Measurements from ENCODE around the gene MCM10.
"Not testable (repeated sequence)": the region's sequence is repeated elsewhere in the genome, so short reads cannot be mapped to it uniquely, and the experiment has no call there.

The MCM10 gene

GRCh38 chr10:13152296-13152695, 9.1 kb upstream of the MCM10 start:
- no peak for TF ChIP-seq CTCF (conservative IDR thresholded peaks at IDR 0.05; ENCODE audit: low read depth, low read length)
- no peak overlapping the region for H3K4me2 ChIP-seq
- no peaks in the 10 kb centered on the region for H3K36me3 ChIP-seq (ENCODE audit: insufficient read depth)
- H3K27me3 ChIP-seq (ENCODE audit: insufficient read depth, low read depth), result no peaks in the 10 kb centered on the region
- H3K4me1 ChIP-seq (ENCODE audit: low read depth, poor library complexity, severe bottlenecking), result no peaks in the 10 kb centered on the region
- no peak overlapping the region for H3K9ac ChIP-seq
- no peak overlapping the region for H2AFZ ChIP-seq (ENCODE audit: low read depth)
- H3K27ac ChIP-seq, result no peak overlapping the region
- no peak overlapping the region for H3K4me3 ChIP-seq (IDR thresholded peaks at IDR 0.05; ENCODE audit: insufficient read depth, low read depth, low read length)
- no peaks in the 10 kb centered on the region for H4K20me1 ChIP-seq (ENCODE audit: insufficient read depth)
- no peaks in the 10 kb centered on the region for H3K79me2 ChIP-seq (ENCODE audit: insufficient read depth, low read depth)

- H2AFZ ChIP-seq (ENCODE audit: low read depth); H3K27ac ChIP-seq; H3K4me3 ChIP-seq (IDR thresholded peaks at IDR 0.05; ENCODE audit: insufficient read depth, low read depth, low read length); H3K79me2 ChIP-seq (ENCODE audit: insufficient read depth, low read depth); H4K20me1 ChIP-seq (ENCODE audit: insufficient read depth); H3K36me3 ChIP-seq (ENCODE audit: insufficient read depth); H3K4me1 ChIP-seq (ENCODE audit: low read depth, poor library complexity, severe bottlenecking); H3K9ac ChIP-seq; H3K4me2 ChIP-seq; H3K27me3 ChIP-seq (ENCODE audit: insufficient read depth, low read depth): not testable (repeated sequence)
Measured at GRCh38 chr10:13155860-13156259, 5.5 kb upstream of the MCM10 start.

GRCh38 chr10:13158401-13158800, 3.0 kb upstream of the MCM10 start:
- 0 out of 2 replicates have a peak, but pooled peaks cover 1% of the 10 kb centered on the region for H4K20me1 ChIP-seq (ENCODE audit: insufficient read depth)
- H2AFZ ChIP-seq (ENCODE audit: low read depth), result no peak overlapping the region
- no peak for TF ChIP-seq CTCF (conservative IDR thresholded peaks at IDR 0.05; ENCODE audit: low read depth, low read length)
- no peak overlapping the region for H3K9ac ChIP-seq
- no peaks in the 10 kb centered on the region for H3K27me3 ChIP-seq (ENCODE audit: insufficient read depth, low read depth)
- H3K4me3 ChIP-seq (IDR thresholded peaks at IDR 0.05; ENCODE audit: insufficient read depth, low read depth, low read length), result no peak overlapping the region
- no peak overlapping the region for H3K4me2 ChIP-seq
- peaks cover 17% of the 10 kb centered on the region for H3K79me2 ChIP-seq (ENCODE audit: insufficient read depth, low read depth)
- peaks cover 16% of the 10 kb centered on the region for H3K4me1 ChIP-seq (ENCODE audit: low read depth, poor library complexity, severe bottlenecking)
- no peaks in the 10 kb centered on the region for H3K36me3 ChIP-seq (ENCODE audit: insufficient read depth)
- no peak overlapping the region for H3K27ac ChIP-seq

- Histone ChIP-seq H3K9ac (peak overlapping the region; percentile 74), H2AFZ (ENCODE audit: low read depth) (peak overlapping the region; percentile 76; the same call in 1 of the 2 replicates), H3K27me3 (ENCODE audit: insufficient read depth, low read depth) (no peaks in the 10 kb centered on the region), H3K27ac (peak overlapping the region; percentile 23; the same call in 1 of the 2 replicates), H3K4me1 (ENCODE audit: low read depth, poor library complexity, severe bottlenecking) (peaks cover 31% of the 10 kb centered on the region), H3K79me2 (ENCODE audit: insufficient read depth, low read depth) (peaks cover 36% of the 10 kb centered on the region), H3K36me3 (ENCODE audit: insufficient read depth) (no peaks in the 10 kb centered on the region), H3K4me2 (peak overlapping the region; percentile 70), H4K20me1 (ENCODE audit: insufficient read depth) (0 out of 2 replicates have a peak, but pooled peaks cover 6% of the 10 kb centered on the region), H3K4me3 (IDR thresholded peaks at IDR 0.05; ENCODE audit: insufficient read depth, low read depth, low read length) (peak overlapping the region; percentile 80)
- TF ChIP-seq CTCF (conservative IDR thresholded peaks at IDR 0.05; ENCODE audit: low read depth, low read length), result no peak
Measured at GRCh38 chr10:13161857-13162271, 506 bp downstream of the MCM10 start.

- no peak overlapping the region for H3K27ac ChIP-seq
- H3K4me2 ChIP-seq, result no peak overlapping the region
- H3K79me2 ChIP-seq (ENCODE audit: insufficient read depth, low read depth), result peaks cover 41% of the 10 kb centered on the region
- TF ChIP-seq CTCF (conservative IDR thresholded peaks at IDR 0.05; ENCODE audit: low read depth, low read length), result no peak
- H3K27me3 ChIP-seq (ENCODE audit: insufficient read depth, low read depth), result no peaks in the 10 kb centered on the region
- no peak overlapping the region for H3K4me3 ChIP-seq (IDR thresholded peaks at IDR 0.05; ENCODE audit: insufficient read depth, low read depth, low read length)
- no peak overlapping the region for H2AFZ ChIP-seq (ENCODE audit: low read depth)
- H4K20me1 ChIP-seq (ENCODE audit: insufficient read depth), result 0 out of 2 replicates have a peak, but pooled peaks cover 6% of the 10 kb centered on the region
- H3K36me3 ChIP-seq (ENCODE audit: insufficient read depth), result no peaks in the 10 kb centered on the region
- H3K4me1 ChIP-seq (ENCODE audit: low read depth, poor library complexity, severe bottlenecking), result peaks cover 31% of the 10 kb centered on the region
- no peak overlapping the region for H3K9ac ChIP-seq
Measured at GRCh38 chr10:13163859-13164258, 2.5 kb downstream of the MCM10 start.

Measured in KMS-11 (cell line).